HG02678 (cell line): ENCODE results near the gene NIPSNAP2.
A peak's percentile ranks its signal among the peaks of the same experiment; 100 is the strongest.
"Not testable (repeated sequence)": the region's sequence is repeated elsewhere in the genome, so short reads cannot be mapped to it uniquely, and the experiment has no call there.

Source experiments
- ATAC-seq: cut with Tn5 transposase; IDR thresholded peaks from one replicate; pipeline ENCODE4 v1.9.1; 2021; ENCODE audit warnings: mild to moderate bottlenecking, moderate library complexity; ENCODE audit not compliant: unreplicated experiment

Gene NIPSNAP2

DNA sequence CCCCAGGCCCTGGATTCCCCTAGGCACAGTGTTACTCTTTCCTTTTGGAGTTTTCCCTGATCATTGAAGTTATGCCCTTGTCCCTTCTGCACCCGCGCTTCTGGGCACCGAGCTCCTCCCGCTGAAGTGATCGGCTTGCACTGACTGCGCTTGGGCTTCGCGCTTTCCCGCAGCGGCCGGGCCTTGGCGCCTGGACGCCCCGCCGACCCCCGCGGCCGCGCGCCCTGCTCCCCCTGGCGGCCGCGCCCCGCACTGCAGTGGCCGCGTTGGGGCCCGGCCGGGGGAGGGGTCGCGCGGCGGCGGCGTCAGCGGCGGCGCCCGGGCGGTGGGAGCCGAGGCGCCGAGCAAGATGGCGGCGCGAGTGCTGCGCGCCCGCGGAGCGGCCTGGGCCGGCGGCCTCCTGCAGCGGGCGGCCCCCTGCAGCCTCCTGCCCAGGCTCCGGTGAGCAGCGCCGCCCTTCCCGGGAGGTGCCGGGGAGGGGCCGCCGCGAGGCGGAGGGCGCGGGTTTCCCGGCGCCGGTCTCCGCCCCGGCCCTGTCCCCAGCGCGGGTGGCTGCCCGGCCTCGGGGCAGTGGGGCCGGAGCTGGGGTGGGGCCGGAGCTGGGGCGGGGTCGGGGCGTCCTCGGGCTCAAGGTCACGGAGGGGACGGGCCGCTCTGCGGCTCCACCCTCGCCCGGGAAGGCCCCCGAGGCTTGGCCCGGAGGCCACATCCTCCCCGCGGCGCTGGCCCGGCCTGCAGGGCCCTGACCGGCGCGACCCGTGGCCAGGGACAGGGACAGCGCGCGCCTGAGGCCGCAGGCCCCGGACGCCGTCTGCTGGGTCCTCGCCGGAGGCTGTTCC is at the start of gene NIPSNAP2:
TSS of gene NIPSNAP2 (plus strand) at position 325 of the 839 bp plus-strand sequence. CDS start at position 350, 25 bp downstream.
- ATAC-seq = peak; percentile 83

DNA sequence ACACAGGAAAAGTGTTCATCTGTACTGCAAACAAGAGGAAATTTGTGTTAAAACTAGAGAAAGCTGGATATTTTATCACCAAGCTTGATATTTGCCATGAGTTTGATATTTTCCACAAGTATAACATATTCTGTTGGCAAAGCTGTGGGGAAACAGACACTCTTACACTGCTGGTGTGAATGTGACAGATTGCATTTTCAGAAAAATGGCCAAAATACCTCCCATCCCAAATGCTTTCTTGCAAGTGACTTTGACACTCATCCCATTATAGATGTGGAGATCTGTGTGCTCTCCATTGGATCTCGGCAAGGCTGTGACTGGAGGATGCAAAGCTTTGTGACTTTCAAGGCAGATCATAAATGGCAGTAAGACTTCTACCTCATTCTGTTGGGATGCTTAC is 46.6 kb upstream of the NIPSNAP2 start:
- ATAC-seq = no peak

DNA sequence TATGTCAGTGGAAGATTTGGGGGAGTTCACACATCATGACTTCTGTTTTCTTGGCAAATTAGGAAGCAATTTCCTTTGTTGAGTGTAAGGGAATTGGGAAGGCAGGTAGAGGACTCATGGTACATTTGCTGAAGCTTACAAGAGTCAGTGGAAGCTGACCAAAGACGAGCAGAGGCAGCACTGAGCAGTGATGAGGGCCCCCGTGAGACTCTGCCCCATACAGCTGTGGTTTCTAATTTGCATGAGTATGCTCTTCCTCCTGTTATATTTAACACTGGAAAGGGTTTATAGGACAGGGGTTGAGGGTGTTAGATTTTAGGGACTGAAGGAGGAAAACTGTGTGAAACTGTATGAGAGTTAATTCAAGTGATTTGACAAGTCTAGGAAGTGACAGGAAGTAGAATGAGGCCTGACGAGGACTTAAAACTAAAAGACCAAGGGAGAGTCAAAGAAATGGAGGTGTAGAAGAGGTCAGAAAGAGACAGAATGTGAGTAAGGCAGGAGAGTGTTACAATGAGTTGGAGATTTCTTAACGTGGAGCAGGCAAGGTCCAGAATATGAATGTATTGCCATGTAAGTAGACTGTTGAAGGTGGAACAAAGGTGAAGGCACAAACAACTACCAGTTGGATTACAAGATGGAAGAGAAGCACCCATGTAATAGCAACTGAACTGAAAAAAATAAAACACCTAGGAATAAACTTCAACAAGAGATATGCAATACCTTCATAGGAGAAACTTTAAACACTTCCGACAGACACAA is 36.2 kb upstream of the NIPSNAP2 start:
- no peak for ATAC-seq

- no peak for ATAC-seq
Observed at GRCh38 chr7:55931421-55932151, 32.8 kb upstream of the NIPSNAP2 start.

DNA sequence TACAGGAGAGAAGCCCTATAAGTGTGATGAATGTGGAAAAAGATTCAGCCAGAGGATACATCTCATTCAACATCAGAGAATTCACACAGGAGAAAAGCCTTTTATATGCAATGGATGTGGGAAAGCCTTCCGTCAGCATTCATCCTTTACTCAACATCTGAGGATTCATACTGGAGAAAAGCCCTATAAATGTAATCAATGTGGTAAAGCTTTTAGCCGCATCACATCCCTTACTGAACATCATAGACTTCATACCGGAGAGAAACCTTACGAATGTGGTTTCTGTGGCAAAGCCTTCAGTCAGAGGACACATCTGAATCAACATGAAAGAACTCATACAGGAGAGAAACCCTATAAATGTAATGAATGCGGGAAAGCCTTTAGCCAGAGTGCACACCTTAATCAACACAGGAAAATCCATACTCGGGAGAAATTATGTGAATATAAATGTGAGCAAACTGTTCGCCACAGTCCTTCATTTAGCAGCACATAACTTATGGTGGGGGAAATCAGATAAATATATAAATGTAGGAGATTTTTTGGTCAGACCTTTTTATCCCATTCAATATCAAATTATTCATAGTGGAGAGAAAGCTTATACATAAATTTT is 24.8 kb upstream of the NIPSNAP2 start:
- no peak for ATAC-seq

- no peak for ATAC-seq
Observed at GRCh38 chr7:55946545-55946944, 17.8 kb upstream of the NIPSNAP2 start.

DNA sequence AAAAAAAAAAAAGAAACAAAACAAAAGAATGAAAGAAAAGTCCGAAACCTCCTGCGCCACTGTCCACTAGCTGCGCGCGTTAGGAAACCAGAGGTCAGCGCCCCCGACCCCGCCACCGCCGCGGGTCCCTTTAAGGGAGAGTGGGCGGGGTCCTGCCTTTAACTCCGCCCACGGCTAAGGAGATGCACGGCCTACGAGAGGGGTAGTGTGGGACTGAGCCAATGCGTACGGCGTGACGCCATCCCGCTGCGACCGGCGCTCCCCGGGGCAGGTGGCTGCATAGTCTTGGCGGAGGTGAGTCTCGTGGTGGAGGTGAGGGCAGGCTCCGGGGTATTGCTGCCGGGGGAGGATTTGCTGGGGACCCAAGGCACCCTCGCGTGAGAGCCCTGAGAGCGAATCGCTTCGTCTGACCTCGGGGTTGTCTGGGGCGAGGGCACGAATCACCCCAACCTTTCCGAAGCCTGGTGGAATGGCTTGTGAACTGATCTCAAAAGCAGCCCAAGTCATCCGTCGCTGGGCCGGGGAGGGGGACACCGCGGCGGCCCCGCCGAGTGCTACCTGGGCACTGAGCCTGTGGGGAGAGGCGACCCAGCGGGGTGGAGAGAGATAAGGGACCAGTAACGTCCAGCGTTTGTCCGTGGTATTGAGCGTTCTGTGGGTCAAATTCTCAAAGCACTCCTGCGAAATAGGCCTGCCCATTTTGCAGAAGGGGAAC is 12.6 kb upstream of the NIPSNAP2 start, which contains the start of gene MRPS17:
TSS of gene MRPS17 (plus strand) at position 241 of the 715 bp plus-strand sequence. CDS start 1,319 bp downstream, outside the sequence.
- peak; percentile 100 for ATAC-seq

- not testable (repeated sequence) for ATAC-seq
Observed at GRCh38 chr7:55952352-55952671, 12.1 kb upstream of the NIPSNAP2 start.

GRCh38 chr7:55953707-55954475 is 10.5 kb upstream of the NIPSNAP2 start:
- no peak for ATAC-seq

DNA sequence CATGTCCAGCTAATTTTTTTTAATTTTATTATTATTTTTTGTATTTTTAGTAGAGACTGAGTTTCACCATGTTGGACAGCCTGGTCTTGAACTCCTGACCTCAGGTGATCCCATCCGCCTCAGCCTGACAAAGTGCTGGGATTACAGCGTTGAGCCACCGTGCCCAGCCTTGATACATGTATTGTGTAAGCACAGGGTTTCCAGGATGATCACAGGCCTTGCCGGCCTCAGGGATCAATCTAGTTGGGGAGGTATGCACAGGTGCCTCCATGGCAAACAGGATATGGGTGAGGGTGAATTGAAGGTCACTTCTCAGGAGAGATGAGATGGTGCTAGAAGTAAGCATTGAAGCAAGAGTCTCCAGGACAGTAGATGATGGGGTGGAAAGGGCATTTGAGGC is 7.2 kb upstream of the NIPSNAP2 start:
- ATAC-seq = no peak

DNA sequence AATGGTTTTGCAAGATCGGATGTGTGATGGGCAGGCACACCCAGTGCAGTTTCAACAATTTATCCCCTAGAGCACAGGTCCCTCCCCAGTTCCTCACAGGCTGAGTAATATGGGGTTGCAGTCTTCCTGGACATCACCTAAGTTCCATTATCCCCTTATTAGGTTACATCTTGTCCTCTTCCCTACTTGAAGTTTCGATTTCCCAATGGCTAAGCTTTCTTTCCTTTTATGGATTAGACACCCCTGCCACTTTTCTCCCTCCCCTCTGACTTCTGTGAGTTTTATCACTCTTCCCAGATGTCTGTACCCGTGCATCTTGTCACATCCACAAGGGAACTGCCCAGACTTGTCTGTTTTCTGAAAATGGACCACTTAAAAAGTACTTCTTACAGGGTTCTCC is 2.4 kb upstream of the NIPSNAP2 start:
- ATAC-seq = no peak

GRCh38 chr7:55963584-55964168 is 709 bp upstream of the NIPSNAP2 start:
- no peak for ATAC-seq

DNA sequence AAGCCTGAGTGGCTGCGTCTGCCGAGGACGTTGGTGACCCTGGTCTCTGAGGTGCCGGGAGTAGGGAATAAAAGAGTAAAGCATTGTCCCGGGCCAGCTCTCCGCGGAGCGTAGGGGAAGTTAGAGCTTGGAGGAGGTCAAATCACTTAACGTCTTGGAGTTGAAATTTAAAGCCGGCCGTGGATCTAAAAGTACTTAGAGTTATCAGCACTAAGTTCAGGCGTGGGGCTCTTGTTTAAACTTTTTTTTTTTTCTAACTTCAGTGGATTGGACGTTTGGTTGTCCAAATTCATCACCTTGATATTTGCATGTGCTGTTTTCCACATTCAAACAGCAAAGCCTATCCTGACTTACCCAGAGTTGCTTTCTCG is 700 bp downstream of the NIPSNAP2 start:
- ATAC-seq = no peak

DNA sequence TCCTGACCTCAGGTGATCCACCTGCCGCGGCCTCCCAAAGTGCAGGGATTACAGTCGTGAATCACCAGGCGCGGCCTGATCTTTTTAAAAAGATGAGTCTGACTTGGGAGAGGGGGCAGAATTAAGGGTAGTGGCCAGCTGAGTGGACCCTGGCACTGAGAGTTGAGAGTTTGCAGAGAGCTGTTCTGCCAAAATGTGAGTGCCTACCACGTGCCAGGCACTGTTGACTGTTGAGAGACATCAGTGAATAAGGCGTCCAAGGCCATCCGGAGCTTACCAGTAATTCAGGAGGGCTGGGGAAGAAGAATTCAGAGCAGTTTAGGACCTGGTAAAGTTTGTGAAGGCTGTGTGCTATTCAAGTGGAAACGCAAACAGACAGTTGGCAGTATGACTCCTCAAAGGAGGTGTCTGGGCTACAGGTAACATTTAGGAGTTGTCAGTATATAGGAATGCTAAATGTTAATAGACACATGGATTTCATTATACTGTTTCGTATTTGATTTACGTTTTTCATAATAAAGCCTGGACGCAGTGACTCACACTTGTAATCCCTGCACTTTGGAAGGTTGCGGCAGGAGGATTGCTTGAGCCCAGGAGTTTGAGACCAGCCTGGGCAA is 1.5 kb downstream of the NIPSNAP2 start:
- no peak for ATAC-seq

GRCh38 chr7:55966851-55967250 is 2.5 kb downstream of the NIPSNAP2 start:
- no peak for ATAC-seq

DNA sequence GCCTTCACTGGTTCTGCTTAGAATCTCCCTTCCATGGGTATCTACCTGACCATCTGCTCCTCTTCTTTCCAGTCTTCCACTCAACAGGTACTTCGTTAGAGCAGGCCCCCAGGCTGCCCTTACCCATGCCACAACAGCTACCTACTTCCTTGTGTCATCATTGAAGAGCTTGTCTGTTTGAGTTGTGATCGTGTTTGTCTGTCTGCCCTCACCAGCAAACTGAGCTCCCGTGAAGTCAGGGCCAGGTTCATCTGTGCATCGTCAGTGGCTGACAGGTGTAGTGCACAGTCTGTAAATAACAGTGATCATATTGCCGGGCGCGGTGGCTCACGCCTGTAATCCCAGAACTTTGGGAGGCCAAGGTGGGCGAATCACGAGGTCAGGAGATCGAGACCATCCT is 5.0 kb downstream of the NIPSNAP2 start:
- no peak for ATAC-seq

GRCh38 chr7:55970561-55970960 is 6.2 kb downstream of the NIPSNAP2 start:
- no peak for ATAC-seq

DNA sequence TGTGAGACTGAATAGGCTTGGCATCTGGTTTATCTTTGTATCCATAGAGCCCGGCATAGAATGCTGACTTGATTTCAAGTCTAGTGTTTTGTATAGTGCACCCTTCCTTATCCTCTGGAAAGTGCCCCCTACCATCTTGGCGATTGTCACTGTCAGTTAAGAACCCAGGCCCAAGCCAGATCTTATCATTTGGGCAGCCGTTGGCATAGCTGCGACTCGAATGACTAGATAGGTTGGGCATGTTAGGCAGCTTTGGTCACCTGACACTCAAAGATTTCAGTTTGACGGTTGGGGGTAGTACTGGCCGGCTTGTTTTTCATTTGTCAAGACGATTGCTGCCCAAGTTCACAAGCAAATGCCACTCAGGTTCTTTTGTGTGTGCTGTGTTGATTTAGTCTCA is 6.6 kb downstream of the NIPSNAP2 start:
- no peak for ATAC-seq

- no peak for ATAC-seq
Observed at GRCh38 chr7:55973747-55974250, 9.4 kb downstream of the NIPSNAP2 start.
